GM23338 (cell line): Measurements from ENCODE around the gene GFRA4. TPM values are rescaled to one million over a fixed set of nuclear protein-coding genes. Genes with fewer than 3 reads are reported as not detected.

ENCODE experiments used
- ATAC-seq: fragments of 200-7000 bp; cut with Tn5 transposase; 3 replicates; pipeline ENCODE4 v1.9.1; 2020
- DNase-seq: peaks from one replicate; pipeline ENCODE4 v3.0.0-alpha.2; 2015; ENCODE audit warnings: low spot score
- H2AFZ ChIP-seq: fragments of 200-600 bp; sonication (generic); 2 replicates; pipeline ENCODE4 v1.8.0; 2016; ENCODE audit warnings: antibody characterized with exemption, mild to moderate bottlenecking, moderate library complexity
- H3F3A ChIP-seq: fragments of 200-600 bp; sonication (generic); replicated peaks from 2 replicates; pipeline ENCODE4 v1.8.0; 2017; ENCODE audit warnings: antibody characterized with exemption, mixed run types, low read depth
- H3K27ac ChIP-seq: fragments of 200-600 bp; sonication (generic); 2 replicates; pipeline ENCODE4 v1.6.1; 2016; ENCODE audit warnings: low read depth
- H3K27me3 ChIP-seq: fragments of 200-600 bp; sonication (generic); 2 replicates; pipeline ENCODE4 v1.8.0; 2016; ENCODE audit warnings: mild to moderate bottlenecking, mixed run types, moderate library complexity; ENCODE audit not compliant: insufficient read depth
- H3K36me3 ChIP-seq: fragments of 200-600 bp; sonication (generic); 2 replicates; pipeline ENCODE4 v1.8.0; 2016; ENCODE audit warnings: mild to moderate bottlenecking; ENCODE audit not compliant: insufficient read depth
- H3K4me1 ChIP-seq: fragments of 200-600 bp; sonication (generic); 2 replicates; pipeline ENCODE4 v1.8.0; 2016; ENCODE audit warnings: mild to moderate bottlenecking, moderate library complexity; ENCODE audit not compliant: insufficient read depth
- H3K4me2 ChIP-seq: fragments of 200-600 bp; sonication (generic); 2 replicates; pipeline ENCODE4 v1.7.1; 2017; ENCODE audit warnings: mixed run types
- H3K4me3 ChIP-seq: fragments of 200-600 bp; sonication (generic); 2 replicates; pipeline ENCODE4 v1.6.1; 2016; ENCODE audit warnings: mixed run types
- H3K79me2 ChIP-seq: fragments of 200-600 bp; sonication (generic); replicated peaks from 2 replicates; pipeline ENCODE4 v1.8.0; 2017; ENCODE audit warnings: mild to moderate bottlenecking; ENCODE audit not compliant: insufficient read depth
- H3K9me2 ChIP-seq: fragments of 200-600 bp; sonication (generic); 2 replicates; pipeline ENCODE4 v1.8.0; 2017; ENCODE audit not compliant: insufficient read depth
- H4K20me1 ChIP-seq: fragments of 200-600 bp; sonication (generic); replicated peaks from 2 replicates; pipeline ENCODE4 v1.8.0; 2017; ENCODE audit warnings: mild to moderate bottlenecking; ENCODE audit not compliant: insufficient read depth
- H3K27ac Mint-ChIP-seq: 2 replicates; pipeline ENCODE4 v1.8.0; 2020; ENCODE audit warnings: inconsistent platforms, mild to moderate bottlenecking, moderate library complexity, mixed read lengths
- H3K27me3 Mint-ChIP-seq: 3 replicates; pipeline ENCODE4 v1.8.0; 2022; ENCODE audit warnings: low read depth, mild to moderate bottlenecking, moderate library complexity, mixed read lengths, inconsistent platforms; ENCODE audit not compliant: insufficient read depth, poor library complexity
- H3K36me3 Mint-ChIP-seq: 3 replicates; pipeline ENCODE4 v1.8.0; 2021; ENCODE audit warnings: low read depth, mild to moderate bottlenecking, inconsistent platforms, moderate library complexity, mixed read lengths
- H3K4me1 Mint-ChIP-seq: 3 replicates; pipeline ENCODE4 v1.8.0; 2020; ENCODE audit warnings: mild to moderate bottlenecking, inconsistent platforms, mixed read lengths
- H3K4me3 Mint-ChIP-seq: 3 replicates; pipeline ENCODE4 v1.8.0; 2021; ENCODE audit warnings: moderate library complexity, mild to moderate bottlenecking, inconsistent platforms, mixed read lengths
- H3K9me3 Mint-ChIP-seq: 3 replicates; pipeline ENCODE4 v1.8.0; 2020; ENCODE audit warnings: moderate library complexity, mild to moderate bottlenecking, inconsistent platforms, mixed read lengths
- CREB1 ChIP-seq: fragments of 250-450 bp; sonication (Bioruptor Pico); IDR thresholded peaks from 2 replicates; pipeline ENCODE4 v1.5.0; 2020; ENCODE audit warnings: low read depth, mild to moderate bottlenecking, moderate library complexity
- EZH2 ChIP-seq: fragments of 200-600 bp; sonication (generic); IDR thresholded peaks from one replicate; pipeline ENCODE4 v1.8.0; 2017; ENCODE audit warnings: antibody characterized with exemption, mild to moderate bottlenecking, low read depth; ENCODE audit not compliant: unreplicated experiment
- JUNB ChIP-seq: IDR thresholded peaks from one replicate; pipeline ENCODE4 v1.6.1; 2016; ENCODE audit warnings: antibody characterized with exemption; ENCODE audit not compliant: unreplicated experiment
- POLR2AphosphoS5 ChIP-seq: IDR thresholded peaks from 2 replicates; pipeline ENCODE4 v1.6.1; 2016; ENCODE audit warnings: antibody characterized with exemption, low read depth
- ZNF114 ChIP-seq: fragments of 250-450 bp; sonication (Bioruptor Pico); IDR thresholded peaks from 2 replicates; pipeline ENCODE4 v1.5.0; 2020; ENCODE audit warnings: mild to moderate bottlenecking, moderate library complexity
- ZNF462 ChIP-seq: fragments of 250-450 bp; sonication (Bioruptor Pico); IDR thresholded peaks from 2 replicates; pipeline ENCODE4 v1.5.0; 2020; ENCODE audit warnings: mild to moderate bottlenecking, moderate library complexity
- polyA plus RNA-seq: library from polyadenylated mRNA; unstranded; fragments of >200 nt; fragmentation: Nextera tagmentation; extraction: Ambion mirVana; gene quantifications from 2 replicates; pipeline ENCODE4 v1.2.1, GENCODE V29; 2016
- total RNA-seq: library from RNA; depleted of rRNA; stranded (reverse); fragments of >200 nt; shearing (Covaris generic); gene quantifications from 2 replicates; pipeline ENCODE4 v1.2.3, GENCODE V29; 2014
- TF ChIP-seq, protein P1 (sequence below), 2 experiments: fragments of 200-600 bp in 1 of 2; sonication (generic) in 1 of 2; conservative IDR thresholded peaks; 2 replicates each; pipeline versions ENCODE4 v1.5.1 to v1.6.1; 2016 to 2017; ENCODE audit warnings: antibody characterized with exemption in 2 of 2, low read depth in 2 of 2, mild to moderate bottlenecking in 2 of 2, moderate library complexity in 1 of 2
- TF ChIP-seq, protein P2 (sequence below): IDR thresholded peaks from one replicate; pipeline ENCODE4 v1.6.1; 2018; ENCODE audit warnings: antibody characterized with exemption; ENCODE audit not compliant: unreplicated experiment

GFRA4 gene
- total and polyA plus RNA-seq, 2 experiments from 2014 or later = not detected

DNA sequence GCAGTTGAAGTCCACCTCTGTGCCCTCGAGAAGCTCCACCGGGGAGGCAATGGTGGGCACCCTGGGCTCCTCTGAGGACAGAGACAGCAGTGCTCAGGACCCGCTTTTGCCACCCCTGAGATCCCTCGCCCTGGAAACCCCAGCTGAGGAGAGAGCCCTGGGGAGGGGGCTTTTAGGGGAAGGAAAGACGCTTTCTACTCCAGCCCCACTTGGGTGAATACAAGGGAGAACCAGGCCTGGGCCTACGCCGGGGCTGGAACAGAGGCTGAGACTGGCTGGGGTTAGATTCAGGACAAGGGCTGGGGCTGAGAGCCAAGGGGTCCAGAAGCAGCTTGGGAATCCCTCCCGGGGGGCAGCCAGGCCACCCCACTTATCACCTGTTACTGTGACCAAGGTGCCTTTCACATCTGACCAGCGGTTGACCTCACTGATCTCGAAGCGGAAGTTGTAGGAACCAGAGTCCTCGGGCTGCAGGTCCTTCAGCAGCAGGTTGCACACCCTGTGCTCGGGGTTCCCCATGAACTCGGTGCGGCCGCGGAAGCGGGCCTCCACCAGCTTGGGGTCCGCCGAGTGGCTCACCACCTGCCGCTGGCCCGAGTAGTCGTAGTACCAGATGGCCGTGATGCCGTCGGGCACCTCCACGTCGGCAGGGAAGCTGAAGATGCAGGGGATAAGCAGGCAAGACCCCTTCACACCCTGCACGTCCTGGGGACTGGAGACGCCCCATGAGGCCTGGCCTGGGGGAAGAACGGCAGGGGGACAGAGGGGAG is 43.0 kb upstream of the GFRA4 start:
- H3K27me3 ChIP-seq = no peaks in the 10 kb centered on the region
- TF ChIP-seq, protein P1, sequence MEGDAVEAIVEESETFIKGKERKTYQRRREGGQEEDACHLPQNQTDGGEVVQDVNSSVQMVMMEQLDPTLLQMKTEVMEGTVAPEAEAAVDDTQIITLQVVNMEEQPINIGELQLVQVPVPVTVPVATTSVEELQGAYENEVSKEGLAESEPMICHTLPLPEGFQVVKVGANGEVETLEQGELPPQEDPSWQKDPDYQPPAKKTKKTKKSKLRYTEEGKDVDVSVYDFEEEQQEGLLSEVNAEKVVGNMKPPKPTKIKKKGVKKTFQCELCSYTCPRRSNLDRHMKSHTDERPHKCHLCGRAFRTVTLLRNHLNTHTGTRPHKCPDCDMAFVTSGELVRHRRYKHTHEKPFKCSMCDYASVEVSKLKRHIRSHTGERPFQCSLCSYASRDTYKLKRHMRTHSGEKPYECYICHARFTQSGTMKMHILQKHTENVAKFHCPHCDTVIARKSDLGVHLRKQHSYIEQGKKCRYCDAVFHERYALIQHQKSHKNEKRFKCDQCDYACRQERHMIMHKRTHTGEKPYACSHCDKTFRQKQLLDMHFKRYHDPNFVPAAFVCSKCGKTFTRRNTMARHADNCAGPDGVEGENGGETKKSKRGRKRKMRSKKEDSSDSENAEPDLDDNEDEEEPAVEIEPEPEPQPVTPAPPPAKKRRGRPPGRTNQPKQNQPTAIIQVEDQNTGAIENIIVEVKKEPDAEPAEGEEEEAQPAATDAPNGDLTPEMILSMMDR (conservative IDR thresholded peaks at IDR 0.05; ENCODE audit: low read depth in 2 of 2) = no peak
- TF ChIP-seq POLR2AphosphoS5 (no peak), EZH2 (no peak), CREB1 (no peak), ZNF114 (CRISPR knock-in tag) (no peak), ZNF462 (CRISPR knock-in tag) (no peak), JUNB (no peak)
- TF ChIP-seq, protein P2, sequence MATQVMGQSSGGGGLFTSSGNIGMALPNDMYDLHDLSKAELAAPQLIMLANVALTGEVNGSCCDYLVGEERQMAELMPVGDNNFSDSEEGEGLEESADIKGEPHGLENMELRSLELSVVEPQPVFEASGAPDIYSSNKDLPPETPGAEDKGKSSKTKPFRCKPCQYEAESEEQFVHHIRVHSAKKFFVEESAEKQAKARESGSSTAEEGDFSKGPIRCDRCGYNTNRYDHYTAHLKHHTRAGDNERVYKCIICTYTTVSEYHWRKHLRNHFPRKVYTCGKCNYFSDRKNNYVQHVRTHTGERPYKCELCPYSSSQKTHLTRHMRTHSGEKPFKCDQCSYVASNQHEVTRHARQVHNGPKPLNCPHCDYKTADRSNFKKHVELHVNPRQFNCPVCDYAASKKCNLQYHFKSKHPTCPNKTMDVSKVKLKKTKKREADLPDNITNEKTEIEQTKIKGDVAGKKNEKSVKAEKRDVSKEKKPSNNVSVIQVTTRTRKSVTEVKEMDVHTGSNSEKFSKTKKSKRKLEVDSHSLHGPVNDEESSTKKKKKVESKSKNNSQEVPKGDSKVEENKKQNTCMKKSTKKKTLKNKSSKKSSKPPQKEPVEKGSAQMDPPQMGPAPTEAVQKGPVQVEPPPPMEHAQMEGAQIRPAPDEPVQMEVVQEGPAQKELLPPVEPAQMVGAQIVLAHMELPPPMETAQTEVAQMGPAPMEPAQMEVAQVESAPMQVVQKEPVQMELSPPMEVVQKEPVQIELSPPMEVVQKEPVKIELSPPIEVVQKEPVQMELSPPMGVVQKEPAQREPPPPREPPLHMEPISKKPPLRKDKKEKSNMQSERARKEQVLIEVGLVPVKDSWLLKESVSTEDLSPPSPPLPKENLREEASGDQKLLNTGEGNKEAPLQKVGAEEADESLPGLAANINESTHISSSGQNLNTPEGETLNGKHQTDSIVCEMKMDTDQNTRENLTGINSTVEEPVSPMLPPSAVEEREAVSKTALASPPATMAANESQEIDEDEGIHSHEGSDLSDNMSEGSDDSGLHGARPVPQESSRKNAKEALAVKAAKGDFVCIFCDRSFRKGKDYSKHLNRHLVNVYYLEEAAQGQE = no peak
- no peak overlapping the region for H3K4me2 ChIP-seq
- H3F3A ChIP-seq = no peaks in the 10 kb centered on the region
- no peaks in the 10 kb centered on the region for H3K9me3 Mint-ChIP-seq
- ATAC-seq (no peak), DNase-seq (no peak)
- H4K20me1 ChIP-seq = no peaks in the 10 kb centered on the region
- no peaks in the 10 kb centered on the region for H3K79me2 ChIP-seq
- no peak overlapping the region for H3K27ac Mint-ChIP-seq
- no peak overlapping the region for H3K27ac ChIP-seq
- no peaks in the 10 kb centered on the region for H3K4me1 ChIP-seq
- H3K4me1 Mint-ChIP-seq = no peaks in the 10 kb centered on the region
- H3K36me3 Mint-ChIP-seq = no peaks in the 10 kb centered on the region
- no peaks in the 10 kb centered on the region for H3K9me2 ChIP-seq
- H2AFZ ChIP-seq = no peak overlapping the region
- no peaks in the 10 kb centered on the region for H3K36me3 ChIP-seq
- H3K4me3 ChIP-seq = no peak overlapping the region
- peaks cover 5% of the 10 kb centered on the region for H3K27me3 Mint-ChIP-seq
- H3K4me3 Mint-ChIP-seq = no peak overlapping the region
